ENCODE results near the gene ADGRG7.
A peak's percentile ranks its signal among the peaks of the same experiment; 100 is the strongest.

Gene ADGRG7

GRCh38 chr3:100698736-100699135 lies 89.3 kb downstream of the ADGRG7 start:
- no peak for DNase-seq (ENCODE audit: low read depth, low spot score)

DNA sequence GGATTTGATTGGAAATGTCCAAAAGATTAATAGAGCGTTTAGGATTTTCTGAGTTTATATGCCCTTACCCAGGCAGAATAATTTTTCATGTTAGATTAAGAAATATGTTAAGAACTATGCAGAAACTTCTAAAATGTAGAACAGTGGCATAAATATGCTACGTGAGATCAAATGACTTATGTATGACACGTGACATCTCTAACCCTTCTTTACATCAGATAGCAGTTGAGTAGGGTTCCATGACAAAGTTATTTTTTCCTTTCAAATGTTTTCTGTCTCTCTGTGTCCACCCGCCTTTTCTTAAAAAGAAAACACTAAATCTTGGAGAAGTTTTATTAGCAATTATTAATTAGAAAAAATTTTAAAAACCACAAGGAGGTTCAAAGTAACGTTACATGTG lies 91.3 kb downstream of the ADGRG7 start:
- DNase-seq (ENCODE audit: low read depth, low spot score), result no peak

DNA sequence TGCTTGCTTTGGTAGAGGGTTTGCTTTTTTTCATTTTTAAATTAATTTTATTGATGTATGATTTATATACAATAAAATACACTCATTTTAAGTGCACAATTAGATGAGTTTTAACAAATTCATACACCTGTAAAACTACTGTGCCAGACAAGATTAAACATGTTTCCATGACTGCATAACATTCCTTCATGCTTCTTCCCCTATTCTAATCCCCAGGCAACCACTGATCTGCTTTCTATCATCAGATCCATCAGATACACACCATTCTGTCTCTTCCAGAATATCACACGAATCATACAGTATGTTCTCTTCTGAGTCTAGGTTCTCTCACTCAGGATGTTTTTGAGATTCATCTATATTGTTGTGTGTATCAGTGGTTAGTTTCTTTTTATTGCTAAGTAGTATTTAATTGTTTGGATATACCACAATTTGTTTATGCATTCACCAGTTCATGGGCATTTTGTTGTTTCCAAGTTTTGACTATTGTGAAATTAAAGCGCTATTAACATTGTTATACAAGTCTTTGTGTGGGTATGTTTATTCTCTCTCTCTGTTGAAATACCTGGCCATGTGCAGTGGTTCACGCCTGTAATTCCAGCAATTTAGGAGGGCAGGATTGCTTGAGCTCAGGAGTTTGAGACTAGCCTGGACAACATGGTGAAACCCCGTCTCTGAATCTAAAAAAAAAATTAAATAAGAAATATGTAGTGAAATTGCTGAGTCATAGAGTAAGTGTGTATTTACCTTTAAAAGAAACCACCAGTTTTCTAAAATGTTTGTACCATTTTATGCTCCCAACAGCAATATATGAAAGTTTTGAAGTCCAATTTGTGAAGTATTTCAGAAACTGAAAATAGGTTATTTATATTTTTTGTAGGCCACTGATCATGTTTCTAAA lies 92.9 kb downstream of the ADGRG7 start:
- no peak for DNase-seq (ENCODE audit: low read depth, low spot score)

DNA sequence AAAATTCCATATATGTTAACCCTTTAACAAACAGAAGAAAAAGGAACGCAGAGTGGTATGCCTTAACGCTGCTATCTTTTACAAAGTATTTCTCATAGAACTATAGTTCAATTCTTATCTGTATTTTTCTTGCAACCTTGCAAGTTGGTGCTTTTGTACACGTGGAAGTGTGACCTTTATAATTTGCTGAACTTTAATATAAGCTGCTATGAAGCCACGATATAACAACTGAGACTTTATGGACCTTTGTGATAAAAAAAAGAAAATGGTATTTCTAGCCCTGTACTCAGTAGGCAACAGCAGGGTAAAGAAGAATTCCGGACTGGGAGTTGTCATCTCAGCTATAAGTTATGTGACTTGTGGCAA lies 93.6 kb downstream of the ADGRG7 start:
- no peak for DNase-seq (ENCODE audit: low read depth, low spot score)

DNA sequence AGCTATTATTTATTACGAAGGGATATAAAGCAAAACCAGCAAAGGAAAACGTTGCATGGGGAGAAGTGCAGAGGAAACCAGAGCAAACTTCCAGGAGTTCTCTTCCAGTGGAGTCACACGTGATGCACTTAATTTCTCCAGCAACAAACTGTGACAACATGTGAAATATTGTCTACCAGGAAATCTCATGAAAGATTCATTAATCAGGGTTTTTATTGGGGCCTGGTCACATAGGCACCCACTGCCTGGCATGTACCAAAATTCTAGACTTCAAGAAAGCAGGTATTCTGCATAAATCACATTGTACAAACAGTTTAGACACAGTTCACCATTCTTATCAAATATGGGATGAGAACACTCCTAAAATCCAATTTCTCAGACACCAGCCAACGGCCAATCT lies 94.5 kb downstream of the ADGRG7 start:
- DNase-seq (ENCODE audit: low read depth, low spot score), result no peak

DNA sequence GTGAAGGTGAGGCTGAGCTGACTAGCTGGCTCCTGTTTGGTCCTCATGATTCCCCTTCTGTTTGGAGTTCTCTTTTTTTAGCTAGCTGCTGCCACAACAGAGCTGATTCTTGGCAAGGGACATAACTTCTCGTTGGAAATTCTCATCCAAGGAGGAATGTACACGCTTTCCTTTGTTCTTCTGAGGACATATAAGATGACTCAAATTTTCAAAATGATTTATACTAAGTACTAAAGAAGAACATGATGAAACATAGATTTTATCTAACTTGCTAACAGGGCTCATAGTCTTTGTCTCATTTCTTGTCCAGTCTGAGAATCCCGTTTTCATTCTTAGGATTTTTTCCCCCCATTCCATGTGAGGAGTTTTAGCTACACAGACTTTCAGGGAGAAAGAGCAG lies 97.0 kb downstream of the ADGRG7 start:
- no peak for DNase-seq (ENCODE audit: low read depth, low spot score)

DNA sequence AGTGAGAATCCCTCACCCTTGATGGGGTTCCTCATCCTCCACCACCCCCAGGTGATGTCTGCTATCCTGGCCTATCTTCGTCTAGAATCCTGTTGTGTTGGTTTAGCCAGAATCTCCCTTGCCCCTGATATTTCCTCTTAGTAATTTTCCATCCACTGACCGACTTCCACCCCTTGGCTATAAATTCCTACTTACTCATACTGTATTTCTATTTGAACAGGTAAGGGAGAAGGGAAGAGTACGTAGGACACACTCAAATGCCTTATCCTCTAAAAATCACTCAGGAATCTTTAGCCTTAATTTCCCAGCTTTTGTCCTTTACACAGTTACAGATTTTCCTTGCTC lies 99.2 kb downstream of the ADGRG7 start:
- DNase-seq (ENCODE audit: low read depth, low spot score), result no peak

DNA sequence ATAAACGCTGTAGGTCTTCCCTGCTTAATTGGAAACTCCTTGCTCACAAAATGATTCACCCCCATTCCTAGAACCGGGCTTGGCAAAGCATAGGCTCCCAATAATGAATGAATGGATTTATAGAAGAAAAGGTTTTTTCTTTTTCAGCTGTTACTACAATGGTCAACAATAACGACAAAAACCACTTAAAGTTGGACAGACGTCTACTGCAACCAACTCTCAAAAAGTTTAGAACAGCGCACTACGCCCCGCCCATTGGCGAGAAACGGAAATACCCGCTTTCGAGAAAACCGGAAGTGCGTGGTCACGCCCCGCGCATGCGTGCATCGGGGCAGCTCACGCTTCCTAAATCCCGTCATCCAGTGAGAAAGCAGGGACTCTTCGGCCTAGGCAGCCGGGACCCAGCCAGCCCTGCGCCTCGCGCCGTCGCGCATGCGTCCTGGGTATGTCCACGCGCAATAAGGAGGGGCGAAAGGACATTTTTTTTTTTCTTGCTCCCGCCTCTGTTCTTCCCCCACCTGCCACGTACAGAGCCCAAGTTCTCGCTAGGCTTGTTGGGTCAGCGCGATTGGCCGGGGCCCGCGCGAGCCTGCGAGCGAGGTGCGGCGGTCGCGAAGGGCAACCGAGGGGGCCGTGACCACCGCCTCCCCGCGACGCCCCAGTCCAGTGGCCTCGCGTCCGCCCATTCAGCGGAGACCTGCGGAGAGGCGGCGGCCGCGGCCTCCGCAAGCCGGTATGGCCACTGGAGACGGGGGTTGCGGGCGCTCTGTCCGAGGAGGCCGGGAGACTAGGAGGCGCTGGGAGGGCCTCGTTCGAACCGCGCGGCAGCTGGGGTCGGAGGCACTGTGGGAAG lies 99.8 kb downstream of the ADGRG7 start, which contains the start of gene TFG:
Gene TFG, plus strand, starts transcription at position 506 of the 853 bp plus-strand sequence. CDS start 4,192 bp downstream, outside the sequence.
- peak; percentile 100 for DNase-seq (ENCODE audit: low read depth, low spot score)

DNA sequence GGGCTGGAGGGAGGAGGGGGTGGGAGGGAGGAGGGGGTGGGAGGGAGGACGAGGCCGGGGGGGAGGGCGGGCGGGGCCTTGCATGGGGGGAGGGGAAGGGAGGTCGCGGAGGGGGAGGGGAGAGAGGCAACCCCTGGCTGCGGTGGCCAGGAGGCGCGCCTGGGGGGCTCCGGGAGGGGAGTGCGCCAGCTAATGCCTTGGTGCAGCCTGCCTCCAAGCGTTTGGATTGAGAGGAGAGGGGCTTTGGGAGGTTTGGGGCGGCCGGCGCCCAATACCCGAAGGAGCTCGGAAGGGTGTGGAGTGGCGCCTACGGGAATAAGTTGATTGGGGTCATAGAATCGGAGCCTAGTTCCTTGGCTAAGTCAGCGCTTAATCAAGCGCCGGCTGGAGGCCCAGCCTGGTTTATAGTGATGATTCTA lies 100.5 kb downstream of the ADGRG7 start:
- peak; percentile 58 for DNase-seq (ENCODE audit: low read depth, low spot score)

DNA sequence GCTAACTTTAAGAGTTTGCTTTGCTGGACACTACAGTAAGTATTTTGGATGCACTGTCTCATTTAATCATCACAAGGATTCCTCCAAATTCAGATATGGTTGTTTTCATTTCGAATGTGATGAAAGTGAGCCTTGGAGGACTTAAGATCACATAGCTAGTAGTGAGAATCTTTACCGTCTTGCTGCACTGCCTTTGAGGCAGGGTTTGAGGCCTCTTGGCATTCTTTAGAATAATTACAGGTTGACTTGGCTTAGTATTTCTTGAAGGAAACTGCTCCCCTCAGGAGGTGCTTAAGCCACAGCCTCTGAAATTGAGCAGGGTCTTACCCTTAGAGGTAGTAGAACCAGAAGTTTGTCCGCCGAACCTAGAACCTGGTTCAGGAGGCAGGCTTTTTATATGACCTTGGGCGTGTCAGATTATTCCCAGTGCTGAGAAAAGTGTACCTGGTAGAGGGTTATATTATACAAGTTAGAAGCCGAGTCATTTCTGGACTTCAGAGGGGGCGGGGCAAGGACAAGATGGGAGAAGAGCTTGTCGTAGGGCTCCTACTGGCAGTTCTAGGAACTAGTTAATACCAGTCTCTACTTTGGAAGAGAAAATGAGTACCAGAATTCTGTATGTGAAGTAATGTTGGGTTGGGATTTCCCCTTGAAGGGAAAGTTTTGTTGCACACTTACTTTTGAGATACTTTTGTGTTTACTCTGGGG lies 101.0 kb downstream of the ADGRG7 start:
- peak; percentile 62 for DNase-seq (ENCODE audit: low read depth, low spot score)

- DNase-seq (ENCODE audit: low read depth, low spot score), result no peak
Measured at GRCh38 chr3:100715176-100715575, 105.8 kb downstream of the ADGRG7 start.

DNA sequence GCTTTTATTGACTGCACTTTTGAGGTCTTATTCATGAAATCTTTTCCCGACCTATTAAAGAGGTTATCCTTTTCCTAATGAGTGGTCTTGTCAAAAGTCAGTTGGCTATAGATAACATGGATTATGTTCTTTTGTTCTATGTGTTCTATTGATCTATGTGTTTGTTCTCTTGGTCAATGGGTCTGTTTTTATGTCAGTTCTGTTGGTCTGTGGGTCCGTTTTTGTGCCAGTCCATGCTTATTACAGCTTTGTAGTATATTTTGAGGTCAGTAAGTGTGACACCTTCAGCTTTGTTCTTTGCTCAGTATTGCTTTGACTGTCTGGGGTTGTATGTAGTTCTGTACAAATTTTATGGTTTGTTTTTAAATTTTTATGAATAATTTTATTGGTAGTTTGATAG lies 107.7 kb downstream of the ADGRG7 start:
- no peak for DNase-seq (ENCODE audit: low read depth, low spot score)

DNA sequence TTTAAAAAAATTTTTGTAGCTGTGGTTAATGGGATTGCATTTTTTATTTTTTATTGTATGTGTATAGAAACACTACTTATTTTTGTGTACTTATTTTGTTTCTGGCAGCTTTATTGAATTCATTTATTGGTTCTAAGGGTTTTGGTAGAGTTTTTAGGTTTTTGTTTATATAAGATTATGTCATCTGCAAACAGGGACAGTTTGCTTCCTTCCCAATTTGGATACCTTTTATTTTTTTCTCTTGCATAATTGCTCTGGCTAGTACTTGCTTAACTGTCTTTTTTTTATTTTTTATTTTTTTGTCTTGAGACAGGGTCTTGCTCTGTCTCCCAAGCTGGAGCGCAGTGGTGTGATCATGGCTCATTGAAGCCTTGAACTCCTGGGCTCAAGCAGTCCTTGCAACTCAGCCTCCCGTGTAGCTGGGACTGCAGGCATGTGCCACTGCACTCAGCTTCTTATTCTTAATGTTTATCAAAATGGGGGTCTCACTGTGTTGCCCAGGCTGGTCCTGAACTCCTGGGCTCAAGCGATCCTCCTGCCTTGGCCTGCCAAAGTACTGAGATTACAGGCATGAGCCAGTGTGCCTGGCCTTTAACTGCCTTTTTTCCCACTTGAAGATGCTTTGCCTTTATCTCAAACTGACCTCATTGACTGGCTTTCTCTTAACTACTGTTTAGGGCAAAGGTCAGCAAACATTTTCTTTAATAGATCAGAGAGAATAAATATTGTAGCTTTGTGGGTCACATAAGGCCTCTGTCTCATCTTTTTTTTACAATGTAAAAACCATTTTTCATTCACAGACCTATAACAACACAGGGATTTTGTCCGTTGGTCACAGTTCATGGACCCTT lies 108.5 kb downstream of the ADGRG7 start:
- DNase-seq (ENCODE audit: low read depth, low spot score), result no peak

GRCh38 chr3:100719136-100719535 lies 109.7 kb downstream of the ADGRG7 start:
- peak; percentile 33 for DNase-seq (ENCODE audit: low read depth, low spot score)

DNA sequence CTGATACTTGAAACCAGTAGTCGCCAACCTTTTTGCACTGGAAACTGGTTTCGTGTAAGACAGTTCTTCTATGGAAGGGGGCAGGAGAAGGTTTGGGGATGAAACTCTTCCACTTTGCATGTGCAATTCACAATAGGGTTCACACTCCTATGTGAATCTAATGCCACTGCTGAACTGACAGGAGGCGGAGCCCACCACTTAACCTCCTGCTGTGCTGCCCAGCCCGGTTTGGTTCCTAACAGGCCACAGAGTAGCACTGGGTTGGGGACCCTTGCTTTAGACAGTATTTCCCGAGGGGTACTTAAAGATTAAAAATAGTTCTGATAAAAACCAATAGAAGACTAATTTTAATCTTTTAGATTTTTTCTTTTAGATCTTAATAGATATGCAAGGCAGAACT lies 111.0 kb downstream of the ADGRG7 start:
- DNase-seq (ENCODE audit: low read depth, low spot score), result no peak

GRCh38 chr3:100725935-100726513 lies 116.6 kb downstream of the ADGRG7 start:
- no peak for DNase-seq (ENCODE audit: low read depth, low spot score)

DNA sequence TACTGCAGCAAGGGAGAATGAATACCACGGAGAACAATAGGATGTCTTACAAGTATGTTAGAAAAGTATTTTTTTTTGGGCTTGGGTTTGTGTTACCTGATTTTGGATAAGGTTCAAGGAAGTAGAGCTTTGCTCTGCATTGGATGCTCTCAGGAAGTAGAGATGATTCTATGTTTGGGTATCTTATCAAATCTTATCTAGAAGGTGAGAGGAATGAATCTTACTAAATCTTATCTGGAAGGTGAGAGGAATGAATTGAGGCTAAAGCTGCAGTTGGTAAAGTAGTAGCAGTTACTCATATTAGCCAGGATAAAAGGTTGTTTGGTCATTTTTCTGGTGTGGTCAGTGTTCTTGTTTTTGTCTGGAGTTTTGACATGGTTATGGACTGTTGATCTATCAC lies 117.3 kb downstream of the ADGRG7 start:
- DNase-seq (ENCODE audit: low read depth, low spot score), result no peak

DNA sequence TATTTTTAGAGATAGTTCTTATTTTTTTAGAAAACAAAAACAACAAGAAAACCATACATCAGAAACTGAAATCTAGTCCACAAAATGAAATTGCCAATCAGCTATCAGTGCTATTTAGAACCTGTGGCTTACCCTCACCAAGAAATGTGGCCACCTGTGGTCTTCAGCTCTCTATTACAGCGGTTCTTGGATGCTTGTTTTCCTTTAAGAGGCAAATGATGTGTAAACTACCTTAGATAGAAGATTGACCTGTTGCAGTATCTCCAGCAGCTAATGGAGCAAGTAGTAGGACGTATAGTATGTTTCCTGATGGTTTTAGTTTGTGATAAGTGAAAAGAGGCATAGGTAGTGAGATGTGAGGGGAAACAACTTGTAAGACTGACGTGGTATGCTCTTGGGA lies 121.1 kb downstream of the ADGRG7 start:
- no peak for DNase-seq (ENCODE audit: low read depth, low spot score)

DNA sequence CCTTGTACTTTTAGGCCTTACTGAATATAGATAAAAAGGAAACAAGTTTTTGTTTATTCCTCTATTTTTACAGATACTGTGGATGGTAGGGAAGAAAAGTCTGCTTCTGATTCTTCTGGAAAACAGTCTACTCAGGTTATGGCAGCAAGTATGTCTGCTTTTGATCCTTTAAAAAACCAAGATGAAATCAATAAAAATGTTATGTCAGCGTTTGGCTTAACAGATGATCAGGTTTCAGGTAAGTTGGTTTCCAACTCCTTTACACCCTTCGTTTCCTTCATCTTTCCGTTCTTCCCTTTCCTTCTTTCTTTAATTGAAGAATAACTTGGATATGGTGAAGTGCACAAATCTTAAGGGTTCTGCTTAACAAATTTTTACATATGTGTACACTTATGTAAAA lies 123.0 kb downstream of the ADGRG7 start:
- DNase-seq (ENCODE audit: low read depth, low spot score), result no peak

DNA sequence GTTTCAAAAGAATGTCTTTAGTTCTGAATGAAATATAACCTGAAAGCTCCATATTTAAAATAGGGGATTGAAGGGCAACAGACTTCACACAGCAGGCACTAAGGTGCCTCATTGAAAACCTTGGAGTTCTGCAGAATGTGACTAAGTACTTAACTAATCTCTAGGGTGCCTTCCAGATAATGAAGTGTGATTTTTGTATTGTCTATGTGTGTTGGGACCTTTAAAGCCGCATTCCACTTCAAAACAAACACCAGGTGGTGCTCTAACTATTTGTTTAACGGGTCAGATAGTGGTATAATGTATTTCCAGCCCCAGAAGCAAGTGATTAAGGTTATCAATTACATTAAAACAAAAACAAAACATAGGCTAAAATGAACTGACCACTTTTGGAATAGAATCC lies 127.9 kb downstream of the ADGRG7 start:
- DNase-seq (ENCODE audit: low read depth, low spot score), result peak; percentile 38

DNA sequence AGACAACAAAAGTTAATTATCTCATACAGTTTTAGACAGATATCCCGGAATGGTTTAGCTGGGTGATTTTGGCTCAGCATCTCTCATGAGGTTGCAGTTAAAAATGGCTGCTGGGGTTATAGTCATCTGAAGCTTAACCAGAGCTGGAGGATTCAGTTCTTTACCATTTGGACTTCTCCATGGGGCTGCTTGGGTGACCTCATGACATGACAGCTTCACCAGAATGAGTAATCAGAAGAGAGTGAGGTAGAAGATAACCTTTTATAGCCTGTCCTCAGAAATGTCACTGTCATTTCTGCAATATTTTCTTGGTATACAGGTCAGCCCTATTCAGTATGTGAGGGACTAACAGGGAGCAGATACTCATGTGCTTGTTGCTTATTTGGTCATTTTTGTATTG lies 130.8 kb downstream of the ADGRG7 start:
- DNase-seq (ENCODE audit: low read depth, low spot score), result no peak
